Stimulated activated CD4-positive, alpha-beta T cell treated with anti-CD3 and anti-CD28 coated beads, Interleukin-15, amount 100 ng/mL, for 1 hour (primary cell): Measurements from ENCODE around the gene SMIM7.
"Not testable (repeated sequence)": the region's sequence is repeated elsewhere in the genome, so short reads cannot be mapped to it uniquely, and the experiment has no call there.

ENCODE experiments used
- DNase-seq, 2 donors: peaks; one replicate each; pipeline ENCODE4 v3.0.0-alpha.2; 2020; ENCODE audit warnings: low read depth in 1 of 2, low spot score in 1 of 2

The SMIM7 gene

DNA sequence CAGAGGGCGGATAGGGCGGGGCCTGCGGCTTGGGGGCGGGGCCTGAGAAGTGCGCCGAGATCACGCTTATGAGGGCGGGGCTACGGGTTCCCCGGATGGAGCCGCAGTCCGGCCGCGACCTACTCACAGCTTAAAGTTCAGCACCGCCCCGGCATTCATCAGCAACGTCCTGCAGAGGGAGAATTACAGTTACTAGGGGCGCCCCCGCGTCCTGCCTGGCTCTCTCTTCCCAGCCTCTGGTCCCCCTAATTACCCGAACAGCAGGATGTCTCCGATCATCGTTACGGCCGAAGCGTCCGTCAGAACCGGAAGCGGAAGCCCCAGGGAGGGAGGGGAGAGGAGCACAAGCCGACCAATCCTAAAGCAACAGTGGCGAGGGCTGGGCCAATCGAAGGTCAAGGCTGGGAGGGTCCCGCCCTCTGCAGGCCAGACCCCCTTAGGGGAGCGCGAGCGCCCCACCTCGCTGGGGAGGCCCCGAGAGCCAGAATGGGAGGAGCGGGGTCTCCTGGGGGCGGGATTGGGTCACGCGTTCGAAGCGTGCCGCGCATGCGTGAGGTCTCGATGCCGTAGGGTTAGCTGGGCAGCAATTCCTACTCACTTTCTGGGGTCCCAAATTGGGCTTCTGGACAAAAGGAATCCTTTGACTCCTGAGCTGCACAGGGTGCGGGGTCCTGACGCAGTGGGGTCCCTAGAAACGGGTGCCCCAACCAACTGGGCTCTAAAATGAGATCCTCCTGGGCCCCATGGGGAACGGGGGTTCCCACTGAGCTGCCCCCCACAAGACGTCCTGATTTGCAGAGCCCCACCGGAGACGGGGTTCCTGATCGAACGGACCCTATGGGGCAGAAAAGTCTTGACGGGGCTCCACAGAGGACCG is at the start of gene SMIM7:
TSS of gene SMIM7 (minus strand) at position 313 of the 877 bp plus-strand sequence. CDS start at position 279, 34 bp downstream.
- peak; percentile 96 to 98 for DNase-seq

DNA sequence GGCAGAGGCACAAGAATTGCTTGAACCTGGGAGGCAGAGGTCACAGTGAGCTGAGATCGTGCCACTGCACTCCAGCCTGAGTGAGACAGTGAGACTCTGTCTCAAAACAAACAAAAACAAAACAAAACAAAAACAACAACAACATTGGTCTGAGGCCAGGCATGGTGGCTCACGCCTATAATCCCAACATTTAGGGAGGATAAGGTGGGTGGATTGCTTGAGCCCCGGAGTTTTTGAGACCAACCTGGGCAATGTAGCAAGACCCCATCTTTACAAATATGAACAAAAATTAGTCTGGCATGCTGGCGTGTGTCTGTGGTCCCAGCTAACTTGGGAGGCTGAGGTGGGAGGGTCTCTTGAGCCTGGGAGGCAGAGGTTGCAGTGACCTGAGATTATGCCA is 43.7 kb upstream of the SMIM7 start:
- DNase-seq, result no peak

DNA sequence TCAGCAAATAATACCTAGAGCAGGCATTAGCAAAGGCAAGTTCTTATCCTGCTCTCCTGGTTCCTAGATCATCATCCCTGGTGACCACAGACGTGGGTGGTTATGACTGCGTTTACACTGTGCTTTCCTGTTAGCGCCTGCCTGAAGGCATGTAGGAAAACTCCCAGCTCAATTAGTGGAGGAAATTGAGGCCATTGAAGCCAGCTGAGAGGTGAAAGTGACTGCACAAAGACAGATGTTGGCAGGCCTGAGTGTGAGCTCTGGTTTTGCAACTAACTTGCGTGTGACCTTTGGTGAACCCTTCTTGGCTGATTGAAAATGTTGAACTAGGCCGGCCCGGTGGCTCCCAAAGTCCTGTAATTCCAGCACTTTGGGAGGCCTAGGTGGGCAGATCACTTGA is 42.2 kb upstream of the SMIM7 start:
- DNase-seq, result no peak

DNA sequence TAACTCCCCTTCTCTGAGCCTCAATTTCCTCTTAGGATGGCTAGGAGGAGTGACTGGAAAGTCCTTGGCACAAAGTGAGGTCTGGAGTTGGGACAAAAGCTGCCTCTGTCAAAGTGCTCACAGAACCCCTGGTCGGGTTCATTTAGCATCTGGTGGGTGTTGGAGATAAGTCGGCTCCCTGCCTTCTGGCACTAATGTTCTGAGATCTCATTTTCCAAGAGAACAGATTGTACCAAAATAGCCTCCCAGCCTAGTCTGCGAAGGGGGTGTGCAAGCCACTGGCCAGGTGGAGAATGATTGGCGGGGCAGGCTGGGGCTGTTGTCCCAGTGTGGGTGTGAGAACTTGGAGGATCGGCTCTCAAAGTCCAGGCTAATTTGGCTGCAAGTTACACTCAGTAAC is 39.0 kb upstream of the SMIM7 start:
- no peak for DNase-seq

DNA sequence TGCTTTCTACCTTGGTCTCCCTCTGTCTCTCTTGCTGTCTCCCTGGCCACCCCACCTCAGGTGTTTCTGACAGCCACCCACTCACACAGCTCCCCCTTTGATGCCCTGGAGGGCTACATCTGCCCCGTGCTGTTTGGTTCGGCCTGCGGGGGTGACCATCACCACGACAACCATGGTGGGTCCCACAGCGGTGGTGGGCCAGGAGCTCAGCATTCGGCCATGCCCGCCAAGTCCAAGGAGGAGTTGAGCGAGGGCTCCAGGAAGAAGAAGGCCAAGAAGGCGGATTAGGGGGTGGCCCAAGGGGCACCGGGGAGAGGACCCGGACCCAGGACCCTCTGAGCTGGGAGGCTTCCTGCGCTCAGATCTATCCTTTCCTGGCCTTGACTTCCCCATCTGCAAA is 28.1 kb upstream of the SMIM7 start:
- DNase-seq, result no peak

DNA sequence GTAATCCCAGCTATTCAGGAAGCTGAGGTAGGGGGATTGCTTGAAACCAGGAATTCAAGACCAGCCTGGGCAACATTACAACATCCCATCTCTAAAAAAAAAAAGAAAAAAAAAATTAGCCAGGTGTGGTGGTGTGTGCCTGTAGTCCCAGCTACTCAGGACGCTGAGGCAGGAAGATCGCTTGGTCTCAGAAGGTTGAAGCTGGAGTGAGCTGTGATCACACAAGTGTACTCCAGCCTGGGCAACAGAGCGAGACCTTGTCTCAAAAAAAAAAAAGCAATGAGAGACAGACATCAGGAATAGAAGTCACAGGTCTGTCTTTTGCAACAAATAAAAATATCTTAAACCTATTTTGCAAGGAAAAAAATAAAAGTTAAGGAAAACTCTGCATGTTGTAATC is 24.3 kb upstream of the SMIM7 start:
- no peak for DNase-seq

DNA sequence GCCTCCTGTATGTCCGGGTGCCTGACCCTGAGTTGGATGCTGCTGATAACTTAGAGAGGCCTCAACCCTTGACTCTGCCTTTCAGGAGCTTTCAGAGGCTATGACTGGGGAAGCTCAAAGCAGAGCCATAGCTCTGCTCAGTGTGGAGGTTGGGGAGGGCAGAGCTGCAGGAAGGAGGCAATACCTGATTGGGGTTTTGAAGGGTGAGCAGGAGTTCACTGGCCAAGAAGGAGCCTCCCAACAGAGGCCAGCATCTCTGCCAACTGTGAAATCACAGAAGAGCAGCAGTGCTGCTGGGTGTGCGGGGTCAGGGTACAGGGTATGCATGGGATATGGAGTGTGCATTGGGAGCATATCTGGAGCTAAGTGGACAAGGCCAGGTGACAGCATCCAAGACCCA is 22.6 kb upstream of the SMIM7 start:
- no peak for DNase-seq

DNA sequence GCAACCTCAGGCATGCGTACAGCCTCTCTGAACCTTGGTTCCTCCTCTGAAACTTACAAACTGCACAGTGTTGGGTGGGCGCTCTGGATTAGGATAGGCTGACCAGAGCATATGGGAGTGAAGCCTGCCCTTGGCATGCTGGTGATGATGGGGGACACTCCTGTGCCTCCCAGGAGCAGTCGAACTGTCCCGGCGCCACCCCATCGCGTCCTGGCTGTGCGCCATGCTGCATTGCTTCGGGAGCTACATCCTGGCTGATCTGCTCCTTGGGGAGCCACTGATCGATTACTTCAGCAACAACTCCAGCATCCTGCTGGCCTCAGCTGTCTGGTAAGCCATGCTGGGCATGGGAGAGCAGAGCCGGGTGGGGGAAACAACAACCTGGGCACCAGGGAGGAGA is 19.9 kb upstream of the SMIM7 start:
- no peak for DNase-seq

DNA sequence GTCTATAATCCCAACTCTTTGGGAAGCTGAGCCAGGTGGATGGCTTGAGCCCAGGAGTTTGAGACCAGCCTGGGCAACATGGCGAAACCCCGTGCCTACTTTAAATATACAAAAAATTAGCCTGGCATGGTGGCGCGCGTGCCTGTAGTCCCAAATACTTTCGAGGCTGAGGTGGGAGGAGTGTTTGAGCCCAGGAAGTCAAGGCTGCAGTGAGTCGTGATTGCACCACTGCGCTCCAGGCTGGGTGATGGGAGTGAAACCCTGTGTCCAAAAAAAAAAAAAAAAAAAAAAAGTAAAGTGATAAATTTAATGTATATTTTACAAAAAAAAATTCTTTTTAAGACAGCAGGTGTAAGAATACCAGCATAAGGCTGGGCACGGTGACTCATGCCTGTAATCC is 18.6 kb upstream of the SMIM7 start:
- DNase-seq, result no peak

DNA sequence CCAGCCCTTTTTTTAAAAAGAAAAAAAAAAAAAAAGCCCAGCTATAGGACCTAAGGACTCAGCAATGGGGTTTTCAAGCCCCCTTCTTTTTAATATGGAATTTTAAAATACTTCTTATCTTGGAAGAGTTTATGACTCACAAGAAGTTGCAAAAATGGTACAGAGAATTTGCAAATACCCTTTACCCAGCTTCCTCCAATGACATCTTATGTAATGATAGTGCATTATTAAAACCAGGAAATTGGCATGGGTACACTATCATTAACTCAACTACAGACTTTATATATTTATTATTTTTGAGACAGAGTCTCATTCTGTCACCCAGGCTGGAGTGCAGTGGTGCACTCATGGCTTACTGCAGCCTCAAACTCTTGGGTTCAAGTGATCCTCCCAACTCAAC is 17.1 kb upstream of the SMIM7 start:
- DNase-seq, result no peak

DNA sequence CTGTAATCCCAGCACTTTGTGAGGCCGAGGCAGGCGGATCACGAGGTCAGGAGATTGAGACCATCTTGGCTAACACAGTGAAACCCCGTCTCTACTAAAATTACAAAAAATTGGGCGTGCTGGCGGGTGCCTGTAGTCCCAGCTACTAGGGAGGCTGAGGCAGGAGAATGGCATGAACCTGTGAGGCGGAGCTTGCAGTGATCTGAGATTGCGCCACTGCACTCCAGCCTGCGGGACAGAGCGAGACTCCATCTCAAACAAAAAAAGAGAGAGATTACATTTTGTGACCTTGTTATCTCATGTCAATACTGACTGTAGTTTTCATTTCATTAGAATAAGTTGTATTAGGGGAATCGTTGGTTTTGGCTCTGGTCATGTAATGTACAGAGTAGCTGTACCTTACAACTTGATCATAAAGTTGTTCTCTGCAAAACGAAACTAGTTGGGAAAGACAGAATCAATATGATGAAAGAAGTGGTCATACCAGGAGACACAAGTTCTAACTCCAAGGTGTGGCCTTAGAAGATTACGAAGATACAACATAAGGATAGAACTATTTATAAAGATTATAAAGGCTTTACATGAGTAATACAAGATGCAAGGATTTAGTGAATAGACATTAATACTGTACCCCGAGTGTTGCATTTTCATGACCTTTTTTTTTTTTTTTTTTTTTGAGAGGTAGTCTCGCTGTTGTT is 16.3 kb upstream of the SMIM7 start:
- no peak for DNase-seq

DNA sequence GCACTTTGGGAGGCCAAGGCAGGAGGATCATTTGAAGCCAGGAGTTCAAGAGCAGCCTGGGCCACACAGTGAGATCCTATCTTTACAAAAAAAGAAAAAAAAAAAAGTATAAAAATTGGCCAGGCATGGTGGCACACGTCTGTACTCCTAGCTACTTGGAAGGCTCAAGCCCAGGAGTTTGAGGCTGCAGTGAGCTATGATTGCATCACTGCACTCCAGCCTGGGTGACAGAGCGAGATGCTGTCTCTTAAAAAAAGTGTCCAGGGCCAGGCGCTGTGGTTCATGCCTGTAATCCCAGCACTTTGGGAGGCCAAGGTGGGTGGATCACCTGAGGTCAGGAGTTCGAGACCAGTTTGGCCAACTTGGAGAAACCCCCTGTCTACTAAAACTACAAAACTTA is 13.9 kb upstream of the SMIM7 start:
- DNase-seq, result not testable (repeated sequence)

DNA sequence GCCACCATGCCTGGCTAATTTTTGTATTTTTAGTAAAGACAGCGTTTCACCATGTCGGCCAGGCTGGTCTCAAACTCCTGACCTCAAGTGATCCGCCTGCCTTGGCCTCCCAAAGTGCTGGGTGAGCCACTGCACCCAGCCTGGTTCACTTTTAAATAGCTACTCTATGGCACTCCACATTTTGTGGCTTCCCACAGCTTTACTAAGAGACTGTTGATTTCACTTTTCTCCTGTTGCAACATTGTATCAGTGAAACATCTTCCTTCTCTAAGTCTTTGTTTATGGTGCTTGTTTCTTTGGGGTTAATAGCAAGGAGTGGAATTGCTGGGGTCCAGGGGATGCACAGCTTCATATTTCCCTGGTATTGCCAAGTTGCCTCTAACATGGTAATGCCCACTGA is 13.3 kb upstream of the SMIM7 start:
- DNase-seq, result no peak

DNA sequence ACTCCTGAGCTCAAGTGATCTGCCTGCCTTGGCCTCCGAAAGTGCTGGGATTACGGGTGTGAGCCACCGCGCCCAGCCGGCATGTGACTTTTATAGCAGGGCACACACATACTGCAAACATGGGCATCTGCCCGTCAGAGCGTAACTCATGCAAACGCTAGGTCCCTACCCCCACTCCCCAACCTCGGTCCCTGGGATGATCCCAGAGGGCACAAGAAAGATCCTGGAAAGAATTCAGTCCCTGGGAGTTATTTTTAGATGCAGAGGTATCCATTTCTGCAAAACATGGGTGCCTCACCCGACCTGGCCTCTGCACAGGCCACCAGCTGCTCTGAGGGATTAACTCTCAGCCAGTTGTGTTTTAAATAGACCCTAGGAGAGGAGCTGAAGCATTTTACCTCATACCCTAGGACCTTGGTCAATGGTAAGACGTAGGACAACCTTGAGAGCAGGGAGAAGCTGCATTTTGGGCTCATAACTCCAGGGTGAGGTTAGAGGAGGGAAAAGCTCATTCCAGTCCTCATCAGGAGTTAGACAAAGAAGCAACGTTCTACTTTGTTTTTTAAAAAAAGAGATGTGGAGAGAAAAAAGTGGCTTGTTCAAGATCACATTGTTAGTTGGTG is 11.8 kb upstream of the SMIM7 start:
- no peak for DNase-seq

DNA sequence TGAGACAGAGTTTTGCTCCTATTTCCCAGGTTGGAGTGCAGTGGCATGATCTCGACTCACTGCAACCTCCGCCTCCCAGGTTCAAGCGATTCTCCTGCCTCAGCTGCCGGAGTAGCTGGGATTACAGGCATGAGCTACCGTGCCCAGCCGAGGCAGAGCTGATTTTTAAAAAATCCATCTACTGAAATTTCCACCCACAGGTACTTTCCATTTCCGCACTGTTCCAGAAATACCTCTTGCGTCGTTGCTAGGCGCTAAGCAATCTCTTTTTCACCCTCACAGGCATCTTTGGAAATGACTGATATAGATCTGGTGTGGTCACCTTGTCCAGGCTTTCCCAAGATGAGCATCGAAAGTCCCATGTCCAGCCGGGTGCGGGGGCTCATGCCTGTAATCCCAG is 10.3 kb upstream of the SMIM7 start:
- DNase-seq, result no peak

DNA sequence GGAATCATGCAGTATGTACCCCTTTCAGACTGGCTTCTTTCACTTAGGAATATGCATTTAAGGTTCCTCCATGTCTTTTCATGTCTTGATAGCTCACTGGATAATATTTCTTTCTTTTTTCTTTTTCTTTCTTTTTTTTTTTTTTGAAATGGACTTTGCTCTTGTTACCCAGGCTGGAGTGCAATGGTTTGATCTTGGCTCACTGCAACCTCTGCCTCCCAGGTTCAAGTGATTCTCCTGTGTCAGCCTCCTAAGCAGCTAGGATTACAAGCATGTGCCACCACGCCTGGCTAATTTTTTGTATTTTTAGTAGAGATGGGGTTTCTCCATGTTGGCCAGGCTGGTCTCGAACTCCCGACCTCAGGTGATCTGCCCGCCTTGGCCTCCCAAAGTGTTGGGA is 8.8 kb upstream of the SMIM7 start:
- not testable (repeated sequence) for DNase-seq

DNA sequence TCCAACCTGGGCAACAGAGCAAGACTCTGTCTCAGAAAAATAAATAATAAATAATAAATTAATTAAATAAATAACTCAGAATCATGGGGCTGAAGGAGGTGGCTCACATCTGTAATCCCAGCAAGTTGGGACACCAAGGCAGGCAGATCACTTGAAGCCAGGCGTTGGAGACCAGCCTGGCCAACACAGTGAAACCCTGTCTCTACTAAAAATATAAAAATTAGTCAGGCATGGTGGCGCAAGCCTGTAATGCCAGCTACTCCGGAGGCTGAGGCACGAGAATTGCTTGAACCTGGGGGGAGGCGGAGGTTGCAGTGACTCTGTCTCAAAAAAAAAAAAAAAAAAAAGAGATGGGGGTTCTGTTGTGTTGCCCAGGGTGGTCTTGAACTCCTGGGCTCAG is 8.2 kb upstream of the SMIM7 start:
- DNase-seq, result no peak

DNA sequence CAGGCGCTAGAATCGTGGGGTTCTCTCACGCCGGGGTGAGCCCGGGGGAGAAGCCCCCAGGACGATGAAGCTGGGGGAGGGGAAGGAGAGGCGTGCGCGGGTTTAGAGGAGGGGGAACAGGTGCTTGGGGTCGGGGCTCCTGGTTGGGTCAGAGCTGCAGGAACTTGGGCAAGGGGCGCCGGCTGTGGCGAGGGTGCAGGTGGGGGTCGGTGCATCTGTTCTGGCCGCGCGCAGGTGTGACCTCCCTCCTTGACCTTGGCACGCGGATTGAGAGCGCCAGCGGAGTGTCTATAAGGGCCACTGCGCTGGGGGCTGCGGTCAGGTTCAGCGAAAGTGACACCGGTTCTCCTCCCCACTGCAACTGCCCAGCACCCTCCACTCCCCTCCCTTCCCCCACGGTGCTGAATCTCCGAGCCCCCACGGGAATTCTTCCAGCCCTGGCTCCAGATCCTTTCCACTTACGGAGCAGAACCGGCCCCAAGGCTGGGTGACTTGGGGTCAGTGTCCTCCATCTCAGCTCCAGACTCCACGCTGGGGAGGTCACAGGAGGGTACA is 1.6 kb upstream of the SMIM7 start:
- DNase-seq, result no peak

DNA sequence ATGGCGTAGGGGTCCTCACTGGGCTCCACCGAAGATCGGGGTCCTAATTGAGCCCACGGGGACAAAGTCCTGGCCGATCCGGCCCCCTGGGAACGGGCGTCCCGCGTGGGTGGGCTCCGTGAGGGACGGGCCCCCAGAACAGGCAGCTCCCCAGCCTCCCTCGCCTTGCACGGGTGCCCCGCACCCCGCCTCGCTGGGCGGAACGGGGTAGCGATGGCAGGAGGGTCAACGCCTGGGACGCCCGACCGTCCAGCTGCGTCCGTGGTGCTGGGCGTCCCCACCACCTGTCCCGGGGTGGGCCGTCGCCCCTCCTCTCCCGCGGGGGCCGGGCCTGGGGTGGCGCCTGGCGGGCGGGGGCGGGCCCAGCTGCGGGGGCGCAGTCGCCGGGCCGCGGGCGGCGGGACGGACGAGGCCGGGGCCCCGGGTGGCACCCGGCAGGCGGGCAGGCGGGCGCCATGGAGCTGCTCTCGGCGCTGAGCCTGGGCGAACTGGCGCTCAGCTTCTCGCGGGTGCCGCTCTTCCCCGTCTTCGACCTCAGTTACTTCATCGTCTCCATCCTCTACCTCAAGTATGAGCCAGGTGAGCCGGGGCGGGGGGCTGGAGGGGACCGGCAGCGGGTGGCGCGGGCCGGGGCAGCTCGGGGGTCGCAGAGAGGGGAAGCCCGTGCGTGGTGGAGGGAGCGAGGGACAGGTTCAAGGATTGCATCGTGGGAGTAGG is 977 bp upstream of the SMIM7 start, which contains the start of gene TMEM38A:
TSS of gene TMEM38A (plus strand) at position 377 of the 717 bp plus-strand sequence. CDS start at position 456, 79 bp downstream.
- DNase-seq, result peak; percentile 16 to 21

DNA sequence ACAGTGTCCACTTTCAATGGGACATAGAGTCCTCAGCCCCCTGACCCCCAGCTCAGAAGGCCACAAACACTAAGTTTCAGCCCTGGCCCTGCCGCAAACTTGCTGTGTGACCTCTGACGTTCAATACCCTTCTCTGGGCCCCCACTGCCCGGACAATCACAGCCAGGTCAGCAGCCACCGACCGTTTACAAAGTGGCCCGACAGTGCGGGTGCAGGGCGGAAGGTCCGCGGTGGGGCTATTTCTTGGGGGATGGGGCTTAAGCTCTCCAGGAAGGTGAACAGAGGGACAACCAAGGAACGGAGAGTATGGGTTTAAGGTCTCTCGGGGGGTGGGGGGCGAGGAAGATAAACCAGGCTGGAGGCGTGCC is 496 bp downstream of the SMIM7 start:
- no peak for DNase-seq

DNA sequence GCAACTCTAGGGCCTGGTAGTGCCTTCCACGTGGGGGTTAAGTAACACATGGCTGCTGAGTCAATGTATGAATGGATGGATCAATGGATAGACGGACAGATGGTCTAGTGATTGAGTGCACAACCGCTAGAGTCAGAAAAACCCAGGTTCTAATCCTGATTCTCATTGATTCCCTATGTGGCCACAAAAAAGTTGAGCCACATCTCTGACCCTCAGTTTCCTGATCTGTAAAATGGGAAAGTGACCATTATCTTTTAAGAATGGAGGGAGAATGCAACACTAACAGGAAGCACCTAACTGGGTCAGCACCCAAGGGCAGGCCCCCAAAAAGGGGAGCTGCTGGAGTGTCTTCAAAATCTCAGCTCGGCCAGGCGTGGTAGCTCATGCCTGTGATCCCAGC is 2.6 kb downstream of the SMIM7 start:
- DNase-seq, result no peak
